ENCODE measurements around the gene AKT3.

The AKT3 gene

DNA sequence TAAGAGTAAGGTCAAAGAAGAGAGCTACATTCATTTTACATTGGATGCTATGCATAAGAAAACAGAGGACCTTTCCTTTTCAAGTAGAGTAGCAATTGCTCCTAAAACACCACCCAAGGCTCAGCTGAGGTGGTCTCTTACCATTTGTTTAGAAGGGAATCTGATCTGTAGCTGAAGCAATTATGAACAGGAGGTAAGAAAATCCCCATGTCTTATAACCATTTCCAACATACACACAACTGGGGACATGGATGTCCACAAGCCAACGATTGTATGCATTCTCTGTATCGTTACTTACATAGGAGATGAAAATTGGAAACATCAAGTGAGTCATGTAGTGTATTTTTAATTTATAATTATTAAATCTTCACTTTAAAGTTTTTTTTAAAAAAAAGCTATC lies 132.0 kb downstream of the AKT3 start:
- H3K23ac ChIP-seq (ENCODE audit: low read depth, low read length, poor library complexity): no peak overlapping the region
- H4K91ac ChIP-seq (ENCODE audit: low read depth, low read length, poor library complexity): no peak overlapping the region
- no peak overlapping the region for H2BK120ac ChIP-seq (ENCODE audit: low read depth, low read length)
- no peak for DNase-seq (ENCODE audit: low spot score)
- no CpG with 5 or more reads among the region's 2 CpGs for WGBS, 2 donors (ENCODE audit: extremely low coverage in 2 of 2, insufficient read length in 2 of 2, insufficient replicate concordance in 1 of 2)
- H2BK15ac ChIP-seq (ENCODE audit: low read length): no peak overlapping the region
- H4K8ac ChIP-seq (ENCODE audit: low read depth, low read length): no peak overlapping the region
- no peak overlapping the region for H3K4ac ChIP-seq (ENCODE audit: low read length)
- no peaks in the 10 kb centered on the region for H3K79me1 ChIP-seq (ENCODE audit: low read depth, low read length)
- no peak overlapping the region for H3K14ac ChIP-seq (ENCODE audit: low read length)
- no peak overlapping the region for H3K4me2 ChIP-seq (ENCODE audit: insufficient read depth, low read length, poor library complexity, severe bottlenecking)
- peaks cover 8 to 25% of the 10 kb centered on the region in 2 donors for H3K4me1 ChIP-seq (ENCODE audit: control insufficient read depth in 2 of 2, insufficient read depth in 1 of 2, low read depth in 1 of 2, low read length in 2 of 2)
- no peak overlapping the region for H2BK12ac ChIP-seq (ENCODE audit: low read length)
- H3K9ac ChIP-seq (ENCODE audit: low read depth, low read length, poor library complexity): no peak overlapping the region
- H3K36me3 ChIP-seq (replicated peaks in 1 of 2; ENCODE audit: control insufficient read depth in 2 of 2, insufficient read depth in 2 of 2, low read length in 2 of 2): no peaks in the 10 kb centered on the region
- H2BK5ac ChIP-seq (ENCODE audit: low read length): no peak overlapping the region
- no peak overlapping the region for H2AK5ac ChIP-seq (ENCODE audit: low read depth, low read length)
- no peak overlapping the region for H2AFZ ChIP-seq (ENCODE audit: low read length)
- H3K27ac ChIP-seq (replicated peaks; ENCODE audit: low read length): no peak overlapping the region
- H3K4me3 ChIP-seq (ENCODE audit: low read length in 2 of 2): no peak overlapping the region
- H3K9me3 ChIP-seq (replicated peaks in 1 of 2; ENCODE audit: control insufficient read depth in 2 of 2, insufficient read depth in 1 of 2, low read depth in 1 of 2, low read length in 2 of 2): peaks cover 0 to 2% of the 10 kb centered on the region in 2 donors
- no peaks in the 10 kb centered on the region for H3K27me3 ChIP-seq (ENCODE audit: control insufficient read depth in 3 of 3, insufficient read depth in 3 of 3, low read depth in 1 of 3, low read length in 3 of 3)
- H3K18ac ChIP-seq (ENCODE audit: low read length): no peak overlapping the region

DNA sequence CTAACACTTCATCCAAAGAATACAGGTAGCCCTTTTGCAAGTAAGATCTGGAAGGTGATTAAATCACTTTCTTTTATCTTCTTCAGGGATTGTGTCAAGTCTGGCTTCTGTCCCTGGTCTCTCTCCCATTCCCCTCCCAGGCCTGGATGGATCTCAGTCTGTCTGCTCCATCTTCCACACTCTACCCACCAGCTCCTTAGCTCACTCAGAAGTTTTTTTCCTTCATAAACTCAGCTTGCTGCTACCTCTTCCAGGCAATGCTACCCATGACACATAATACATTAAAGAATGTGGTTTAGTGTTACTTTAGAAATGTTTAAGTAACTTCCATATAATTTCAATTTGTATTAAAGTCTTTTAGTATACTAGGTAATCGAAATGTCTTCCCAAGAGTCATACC lies 133.1 kb downstream of the AKT3 start:
- Histone ChIP-seq H2AFZ (ENCODE audit: low read length) (no peak overlapping the region), H3K9me3 (replicated peaks in 1 of 2; ENCODE audit: control insufficient read depth in 2 of 2, insufficient read depth in 1 of 2, low read depth in 1 of 2, low read length in 2 of 2) (peaks cover 0 to 2% of the 10 kb centered on the region in 2 donors), H3K36me3 (replicated peaks in 1 of 2; ENCODE audit: control insufficient read depth in 2 of 2, insufficient read depth in 2 of 2, low read length in 2 of 2) (no peaks in the 10 kb centered on the region), H2AK5ac (ENCODE audit: low read depth, low read length) (no peak overlapping the region), H4K91ac (ENCODE audit: low read depth, low read length, poor library complexity) (no peak overlapping the region), H3K27me3 (ENCODE audit: control insufficient read depth in 3 of 3, insufficient read depth in 3 of 3, low read depth in 1 of 3, low read length in 3 of 3) (no peaks in the 10 kb centered on the region), H2BK12ac (ENCODE audit: low read length) (no peak overlapping the region), H3K4me1 (ENCODE audit: control insufficient read depth in 2 of 2, insufficient read depth in 1 of 2, low read depth in 1 of 2, low read length in 2 of 2) (peaks cover 9 to 34% of the 10 kb centered on the region in 2 donors), H3K4ac (ENCODE audit: low read length) (no peak overlapping the region), H4K8ac (ENCODE audit: low read depth, low read length) (no peak overlapping the region), H2BK15ac (ENCODE audit: low read length) (no peak overlapping the region), H2BK120ac (ENCODE audit: low read depth, low read length) (no peak overlapping the region), H3K9ac (ENCODE audit: low read depth, low read length, poor library complexity) (no peak overlapping the region), H2BK5ac (ENCODE audit: low read length) (no peak overlapping the region), H3K14ac (ENCODE audit: low read length) (no peak overlapping the region), H3K4me3 (ENCODE audit: low read length in 2 of 2) (no peak overlapping the region), H3K27ac (replicated peaks; ENCODE audit: low read length) (no peak overlapping the region), H3K79me1 (ENCODE audit: low read depth, low read length) (no peaks in the 10 kb centered on the region), H3K18ac (ENCODE audit: low read length) (no peak overlapping the region), H3K23ac (ENCODE audit: low read depth, low read length, poor library complexity) (no peak overlapping the region), H3K4me2 (ENCODE audit: insufficient read depth, low read length, poor library complexity, severe bottlenecking) (no peak overlapping the region)
- WGBS, 2 donors (ENCODE audit: extremely low coverage in 2 of 2, insufficient read length in 2 of 2, insufficient replicate concordance in 1 of 2): no CpG with 5 or more reads among the region's 1 CpG
- DNase-seq (ENCODE audit: low spot score): no peak

DNA sequence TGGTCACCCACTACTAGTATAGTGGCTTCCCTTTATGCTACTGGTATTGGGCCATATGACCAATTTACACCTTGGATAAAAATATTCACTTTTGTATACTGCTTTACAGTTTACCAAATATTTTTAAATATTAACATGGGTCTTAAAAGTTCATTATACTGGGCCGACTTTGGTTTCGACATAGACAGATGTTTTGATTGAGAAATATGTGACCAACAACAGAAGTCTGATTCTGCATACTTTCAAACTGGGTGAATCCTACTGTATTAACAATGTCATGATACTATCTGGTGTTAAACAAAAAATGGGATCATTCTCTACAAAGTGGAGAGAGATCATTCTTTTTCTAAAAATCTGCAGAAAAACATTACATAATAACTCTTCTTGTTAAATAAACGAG lies 134.8 kb downstream of the AKT3 start:
- Histone ChIP-seq H3K18ac (ENCODE audit: low read length) (no peak overlapping the region), H2BK12ac (ENCODE audit: low read length) (no peak overlapping the region), H2AFZ (ENCODE audit: low read length) (no peak overlapping the region), H3K27ac (replicated peaks; ENCODE audit: low read length) (no peak overlapping the region), H4K91ac (ENCODE audit: low read depth, low read length, poor library complexity) (no peak overlapping the region), H2BK5ac (ENCODE audit: low read length) (no peak overlapping the region), H3K4ac (ENCODE audit: low read length) (no peak overlapping the region), H3K9ac (ENCODE audit: low read depth, low read length, poor library complexity) (no peak overlapping the region), H2BK120ac (ENCODE audit: low read depth, low read length) (no peak overlapping the region), H2AK5ac (ENCODE audit: low read depth, low read length) (no peak overlapping the region), H3K14ac (ENCODE audit: low read length) (no peak overlapping the region), H3K27me3 (ENCODE audit: control insufficient read depth in 3 of 3, insufficient read depth in 3 of 3, low read depth in 1 of 3, low read length in 3 of 3) (no peaks in the 10 kb centered on the region), H2BK15ac (ENCODE audit: low read length) (no peak overlapping the region), H3K4me1 (ENCODE audit: control insufficient read depth in 2 of 2, insufficient read depth in 1 of 2, low read depth in 1 of 2, low read length in 2 of 2) (peaks cover 9 to 44% of the 10 kb centered on the region in 2 donors), H3K4me2 (ENCODE audit: insufficient read depth, low read length, poor library complexity, severe bottlenecking) (no peak overlapping the region), H3K36me3 (replicated peaks in 1 of 2; ENCODE audit: control insufficient read depth in 2 of 2, insufficient read depth in 2 of 2, low read length in 2 of 2) (no peaks in the 10 kb centered on the region), H3K4me3 (ENCODE audit: low read length in 2 of 2) (no peak overlapping the region), H4K8ac (ENCODE audit: low read depth, low read length) (no peak overlapping the region), H3K23ac (ENCODE audit: low read depth, low read length, poor library complexity) (no peak overlapping the region), H3K9me3 (replicated peaks in 1 of 2; ENCODE audit: control insufficient read depth in 2 of 2, insufficient read depth in 1 of 2, low read depth in 1 of 2, low read length in 2 of 2) (peaks cover 0 to 2% of the 10 kb centered on the region in 2 donors), H3K79me1 (ENCODE audit: low read depth, low read length) (no peaks in the 10 kb centered on the region)
- no peak for DNase-seq (ENCODE audit: low spot score)
- WGBS, 2 donors (ENCODE audit: extremely low coverage in 2 of 2, insufficient read length in 2 of 2, insufficient replicate concordance in 1 of 2): no CpG with 5 or more reads among the region's 3 CpGs

DNA sequence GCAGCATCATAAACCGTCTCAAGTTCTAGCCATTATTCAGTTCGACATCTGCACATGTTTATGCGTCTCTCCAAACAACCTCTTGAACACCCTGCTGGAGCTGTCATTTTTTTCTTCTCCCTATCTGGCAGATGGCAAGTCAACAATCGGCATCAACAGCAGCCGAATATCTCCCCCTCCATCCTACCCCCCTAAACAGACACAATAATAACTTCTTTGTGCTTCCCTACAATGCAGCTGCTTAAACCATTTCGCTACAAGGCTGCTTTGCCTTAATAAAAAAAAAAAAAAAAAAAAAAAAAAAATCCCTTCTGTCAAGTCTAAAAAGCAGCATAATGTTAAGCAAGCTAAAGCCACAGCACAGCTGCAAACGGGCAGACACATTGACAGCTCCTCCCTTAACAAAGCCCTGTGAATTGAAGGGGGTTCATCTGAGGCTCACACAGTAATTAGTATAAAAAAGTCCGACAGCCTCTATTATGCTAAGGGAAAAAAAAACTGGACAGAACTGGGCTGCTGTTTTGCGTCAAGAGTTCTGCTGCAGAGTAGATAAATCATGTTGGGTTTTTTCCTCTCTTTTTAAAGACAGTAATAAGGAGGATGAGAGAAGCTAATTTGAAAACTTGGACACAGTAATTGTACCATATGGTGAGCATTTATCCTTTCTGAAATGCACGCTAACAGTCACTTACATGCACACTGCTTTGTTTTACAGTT lies 136.4 kb downstream of the AKT3 start:
- H2BK12ac ChIP-seq (ENCODE audit: low read length): no peak overlapping the region
- H3K27me3 ChIP-seq (ENCODE audit: control insufficient read depth in 3 of 3, insufficient read depth in 3 of 3, low read depth in 1 of 3, low read length in 3 of 3): no peaks in the 10 kb centered on the region
- no peaks in the 10 kb centered on the region for H3K9me3 ChIP-seq (replicated peaks in 1 of 2; ENCODE audit: control insufficient read depth in 2 of 2, insufficient read depth in 1 of 2, low read depth in 1 of 2, low read length in 2 of 2)
- H3K4ac ChIP-seq (ENCODE audit: low read length): no peak overlapping the region
- H3K79me1 ChIP-seq (ENCODE audit: low read depth, low read length): no peaks in the 10 kb centered on the region
- H3K14ac ChIP-seq (ENCODE audit: low read length): no peak overlapping the region
- no peak overlapping the region for H2AK5ac ChIP-seq (ENCODE audit: low read depth, low read length)
- H2BK5ac ChIP-seq (ENCODE audit: low read length): no peak overlapping the region
- H3K18ac ChIP-seq (ENCODE audit: low read length): no peak overlapping the region
- H2BK120ac ChIP-seq (ENCODE audit: low read depth, low read length): no peak overlapping the region
- no peak overlapping the region for H2BK15ac ChIP-seq (ENCODE audit: low read length)
- H4K8ac ChIP-seq (ENCODE audit: low read depth, low read length): no peak overlapping the region
- no CpG with 5 or more reads among the region's 10 CpGs for WGBS, 2 donors (ENCODE audit: extremely low coverage in 2 of 2, insufficient read length in 2 of 2, insufficient replicate concordance in 1 of 2)
- no peaks in the 10 kb centered on the region for H3K36me3 ChIP-seq (replicated peaks in 1 of 2; ENCODE audit: control insufficient read depth in 2 of 2, insufficient read depth in 2 of 2, low read length in 2 of 2)
- H3K4me2 ChIP-seq (ENCODE audit: insufficient read depth, low read length, poor library complexity, severe bottlenecking): no peak overlapping the region
- H3K9ac ChIP-seq (ENCODE audit: low read depth, low read length, poor library complexity): no peak overlapping the region
- peak overlapping the region; percentile 75 for H3K27ac ChIP-seq (replicated peaks; ENCODE audit: low read length)
- peak; percentile 62 for DNase-seq (ENCODE audit: low spot score)
- H3K4me1 ChIP-seq (ENCODE audit: control insufficient read depth in 2 of 2, insufficient read depth in 1 of 2, low read depth in 1 of 2, low read length in 2 of 2): peaks cover 6 to 46% of the 10 kb centered on the region in 2 donors
- H2AFZ ChIP-seq (ENCODE audit: low read length): no peak overlapping the region
- H3K4me3 ChIP-seq (ENCODE audit: low read length in 2 of 2): peak overlapping the region in 1 of 2 donors; percentile 18
- H4K91ac ChIP-seq (ENCODE audit: low read depth, low read length, poor library complexity): no peak overlapping the region
- no peak overlapping the region for H3K23ac ChIP-seq (ENCODE audit: low read depth, low read length, poor library complexity)

Measured in neuronal stem cell (in vitro differentiated cells).